Effector CD8-positive, alpha-beta T cell (primary cell): ENCODE data around the gene SLC6A11.

Experiments
- DNase-seq: peaks from one replicate; lab custom pipeline; 2025; lab: John Stamatoyannopoulos, UW

Gene SLC6A11

DNA sequence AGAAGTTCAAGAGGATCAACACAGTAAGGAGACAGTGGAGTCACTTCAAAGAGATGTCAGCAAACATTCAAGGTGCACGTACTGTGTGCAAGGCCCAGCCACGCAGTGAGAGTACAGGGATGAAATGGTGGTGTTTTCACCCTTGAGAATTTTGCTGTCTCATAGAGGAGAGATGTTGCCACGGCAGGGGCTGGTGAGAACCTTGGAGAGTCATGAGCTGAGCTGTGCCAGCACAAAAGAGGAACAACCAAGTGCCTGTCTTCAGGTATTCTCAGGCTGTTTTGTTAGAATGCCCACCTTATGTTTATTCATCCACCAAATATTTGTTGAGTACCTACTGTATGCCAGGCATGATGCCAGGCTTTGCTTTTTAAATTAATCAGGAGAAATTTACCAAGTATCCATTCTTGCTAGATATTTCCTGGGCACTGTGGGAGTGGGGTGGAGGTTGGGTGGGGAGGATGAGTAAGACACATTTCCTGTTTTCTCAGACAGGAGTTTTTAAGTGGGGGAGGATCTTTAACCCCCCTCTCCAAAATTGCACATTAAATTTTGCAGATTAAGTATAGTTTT is 72.6 kb downstream of the SLC6A11 start:
- no peak for DNase-seq

DNA sequence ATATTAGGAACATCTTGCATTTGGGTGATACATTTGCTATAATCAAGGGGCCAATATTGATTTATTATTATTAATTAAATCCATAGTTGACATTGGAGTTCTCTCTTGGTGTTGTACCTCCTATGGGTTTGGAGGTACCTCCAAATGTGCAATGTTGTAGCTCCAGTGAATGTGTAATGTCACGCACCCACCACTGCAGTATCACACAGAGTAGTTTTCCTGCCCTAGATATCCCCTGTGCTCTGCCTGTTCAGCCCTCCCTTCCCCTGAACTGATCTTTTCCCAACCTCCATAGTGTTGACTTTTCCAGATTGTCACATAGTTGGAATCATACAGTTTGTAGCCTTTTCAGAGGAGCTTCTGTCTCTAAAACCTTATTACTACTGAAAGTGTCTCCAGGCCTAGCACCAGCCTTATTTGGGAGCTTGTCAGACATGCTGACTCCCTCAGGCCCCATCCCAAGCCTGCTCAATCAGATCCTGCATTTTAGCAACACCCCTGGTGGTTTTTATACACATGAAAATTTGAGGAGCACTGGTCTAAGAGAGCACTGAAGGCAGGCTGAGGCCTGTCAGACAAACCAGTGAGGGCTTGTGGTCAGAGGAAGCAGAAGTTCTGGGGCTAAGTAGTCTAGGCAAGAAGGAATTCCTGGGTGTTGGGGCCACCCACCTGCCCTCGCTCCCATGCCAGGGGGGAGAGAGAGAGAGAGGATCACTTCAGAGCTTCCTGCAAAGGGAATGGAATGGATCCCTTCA is 73.4 kb downstream of the SLC6A11 start:
- DNase-seq = no peak

DNA sequence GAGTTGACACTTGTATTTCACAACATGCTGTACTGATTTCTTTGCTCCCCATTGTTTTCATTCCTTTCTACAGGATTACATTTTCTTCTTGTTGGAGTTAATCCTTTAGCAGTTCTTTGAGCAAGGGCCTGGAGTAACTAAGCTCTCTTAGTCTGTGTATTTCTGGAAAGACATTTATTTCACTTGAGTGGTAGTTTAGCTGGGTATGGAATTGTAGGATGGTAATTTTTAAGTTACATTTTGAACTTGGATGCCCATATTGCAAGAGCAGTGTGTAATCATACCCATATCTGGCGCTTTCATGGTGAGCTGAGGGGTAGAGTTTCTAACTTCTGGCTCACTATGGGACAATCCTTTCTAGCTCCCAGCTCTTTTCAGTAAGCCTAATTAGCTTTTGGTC is 74.6 kb downstream of the SLC6A11 start:
- no peak for DNase-seq

DNA sequence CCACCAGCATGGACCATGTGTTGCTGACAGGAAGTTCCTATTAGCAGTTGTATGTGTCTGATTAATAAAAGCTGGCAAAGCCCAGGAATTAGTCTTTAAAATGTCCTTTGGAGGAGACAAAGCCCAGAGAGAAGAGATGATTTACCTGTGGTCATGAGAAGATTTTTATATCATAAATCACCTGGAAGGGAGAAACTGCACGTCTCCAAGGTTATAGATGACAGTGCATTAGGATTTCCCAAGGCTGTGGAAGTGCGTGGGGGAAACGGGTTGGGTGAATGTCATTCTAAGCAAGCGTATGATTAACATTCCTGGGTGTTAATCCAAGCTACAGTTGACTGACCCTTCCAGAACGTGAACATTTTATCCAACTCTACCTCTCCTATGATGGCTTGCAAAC is 76.6 kb downstream of the SLC6A11 start:
- no peak for DNase-seq

DNA sequence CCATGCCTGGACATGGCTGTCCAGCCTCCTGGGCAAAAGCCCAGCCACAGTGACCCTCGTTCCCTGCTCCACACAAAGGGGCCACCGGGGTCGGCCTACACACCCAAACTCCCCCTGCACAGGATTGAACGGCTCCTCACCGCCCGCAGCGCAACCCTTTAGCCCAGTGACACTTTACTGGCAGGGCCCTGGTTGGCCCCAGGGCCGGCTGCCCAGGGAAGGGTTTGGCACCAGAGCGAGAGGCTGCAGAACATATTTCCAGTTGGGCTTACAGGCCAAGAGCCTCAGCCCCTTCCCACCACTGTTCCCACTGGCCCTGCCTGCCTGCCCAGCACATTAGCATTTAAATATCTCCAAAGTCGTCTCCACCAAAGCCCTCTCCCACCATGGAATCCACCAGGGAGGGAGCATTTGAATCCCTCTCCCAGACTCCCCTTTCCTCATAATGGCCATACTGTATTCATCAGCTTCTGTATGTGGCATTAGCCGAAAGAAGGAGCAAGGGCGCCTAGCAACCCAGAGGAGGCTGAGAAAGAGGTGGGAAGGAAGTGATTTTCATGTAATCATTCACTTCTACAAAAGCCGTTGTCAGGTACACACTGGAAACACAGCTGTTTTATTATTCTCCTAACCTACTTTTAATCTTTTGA is 85.4 kb downstream of the SLC6A11 start:
- no peak for DNase-seq

DNA sequence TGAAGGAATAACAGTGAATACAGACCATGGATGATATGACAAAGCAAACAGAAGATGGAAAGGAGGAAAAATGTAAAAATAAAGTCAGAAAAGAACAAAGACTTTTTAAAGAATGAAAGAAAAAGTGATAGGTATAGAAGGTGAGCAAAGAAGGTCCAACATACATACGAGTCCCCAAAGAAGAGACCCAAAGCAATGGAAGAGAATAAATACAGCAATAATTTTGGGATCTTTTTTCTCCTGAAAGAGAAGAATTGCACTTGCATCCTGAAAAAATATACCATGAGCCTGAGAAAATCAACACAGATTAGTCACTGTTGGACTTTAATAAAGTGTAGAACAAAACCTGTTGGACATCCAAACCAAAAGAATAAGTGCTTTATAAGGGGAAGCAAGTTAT is 91.2 kb downstream of the SLC6A11 start:
- DNase-seq = no peak

DNA sequence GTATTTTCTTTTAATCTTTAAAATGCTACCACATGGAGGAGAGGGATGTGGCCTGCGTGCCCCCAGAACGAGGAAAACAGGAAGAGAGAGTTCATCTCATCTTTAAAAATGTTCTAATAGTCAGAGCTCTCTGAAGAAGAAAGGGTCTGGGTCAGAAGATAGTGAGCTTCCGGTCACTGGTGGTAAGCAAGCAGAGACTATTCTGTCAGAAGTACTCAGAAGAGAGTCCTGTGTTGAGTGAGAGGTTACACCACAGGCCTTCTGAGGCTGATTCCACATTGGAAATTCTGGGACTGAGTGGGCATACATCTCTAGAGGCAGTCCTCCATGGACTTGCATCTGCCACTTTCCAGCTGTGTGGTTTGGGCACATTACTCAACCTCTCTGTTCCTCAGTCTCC is 94.3 kb downstream of the SLC6A11 start:
- DNase-seq = no peak

DNA sequence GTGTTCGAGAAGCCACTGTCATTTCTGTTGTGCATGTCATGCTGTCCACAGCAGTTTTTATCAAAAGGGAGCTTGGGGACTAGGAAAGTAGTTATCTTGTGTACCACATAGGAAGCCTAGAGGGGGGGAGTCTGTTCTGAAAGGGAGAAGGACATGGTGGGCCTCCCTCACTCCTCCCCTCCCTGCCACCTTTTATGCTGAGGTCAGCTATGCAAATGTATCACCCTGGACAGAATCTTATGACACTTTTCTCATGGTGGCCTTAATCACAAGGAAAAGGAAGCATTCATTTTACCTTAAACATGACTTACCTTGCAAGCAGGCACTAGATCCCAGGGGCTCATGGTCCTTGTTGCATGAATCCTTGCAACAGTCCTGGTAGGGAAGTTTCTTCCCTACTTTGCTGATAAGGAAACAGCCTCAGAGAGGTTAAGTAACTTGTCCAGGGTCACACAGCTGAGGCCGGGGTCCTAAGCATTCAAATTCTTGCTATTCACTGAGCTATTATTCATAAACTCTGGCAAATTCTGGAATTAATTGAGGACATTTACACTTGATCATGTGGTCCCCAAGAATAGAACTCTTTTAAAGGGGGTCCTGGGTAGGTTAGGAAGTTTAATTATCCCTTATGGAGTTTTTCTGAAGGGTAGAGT is 95.4 kb downstream of the SLC6A11 start:
- no peak for DNase-seq

DNA sequence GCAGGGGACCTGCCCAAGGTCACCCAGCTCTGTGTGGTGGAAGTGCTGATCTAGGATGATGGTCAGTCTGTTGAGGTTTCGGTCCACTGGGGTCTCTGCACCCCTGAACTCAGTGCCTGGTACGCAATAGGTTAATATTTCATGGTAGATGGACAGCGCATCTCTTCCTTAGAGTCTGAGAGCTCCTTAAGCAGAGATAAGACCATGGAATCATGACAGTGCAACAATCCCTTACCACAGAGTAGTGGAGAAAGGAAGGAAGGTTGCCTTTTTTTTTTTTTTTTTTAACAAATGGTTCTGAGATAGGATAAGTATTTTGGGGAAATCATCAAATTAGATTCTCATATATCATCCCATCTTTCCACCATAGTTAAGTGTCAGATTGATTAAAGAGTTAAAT is 96.8 kb downstream of the SLC6A11 start:
- no peak for DNase-seq

DNA sequence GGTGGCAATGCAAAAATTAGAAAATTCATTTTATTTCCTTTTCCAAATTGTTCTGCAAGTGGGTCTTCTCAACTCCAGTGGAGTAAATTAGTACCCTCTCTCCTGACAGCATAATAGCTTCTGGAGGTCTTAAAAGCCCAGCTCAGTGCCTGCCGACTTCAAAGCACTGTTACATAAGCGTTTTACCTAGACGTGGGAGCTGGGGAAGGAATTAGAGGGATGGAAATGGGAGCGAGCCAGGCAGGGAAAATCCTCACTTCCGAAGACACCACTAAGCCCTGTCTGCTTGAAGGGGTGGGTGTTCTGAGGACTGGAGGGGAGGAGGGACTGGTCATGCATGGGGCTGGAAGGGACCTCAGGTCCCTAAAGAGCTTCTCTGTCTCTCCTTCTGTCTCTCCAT is 99.3 kb downstream of the SLC6A11 start:
- DNase-seq = no peak

DNA sequence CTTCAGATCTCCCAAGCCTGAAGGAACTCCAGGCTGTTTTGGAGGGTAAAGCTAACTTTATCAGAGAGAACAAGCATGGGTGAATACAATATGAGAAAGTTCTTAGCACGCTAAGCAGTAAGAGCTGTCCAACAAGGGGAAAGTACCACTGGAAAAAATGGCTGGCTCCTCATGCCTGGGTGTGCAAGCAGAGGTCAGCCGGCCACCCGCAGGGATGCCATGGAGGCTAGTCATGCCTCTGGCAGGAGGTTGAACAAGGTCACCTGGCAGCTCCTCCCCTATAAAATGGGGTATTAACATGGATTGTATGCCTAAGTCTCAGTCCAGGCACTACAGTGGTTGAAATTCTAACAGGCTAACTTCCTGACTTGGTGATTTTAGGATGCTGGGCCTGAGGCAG is 101.1 kb downstream of the SLC6A11 start:
- DNase-seq = no peak

DNA sequence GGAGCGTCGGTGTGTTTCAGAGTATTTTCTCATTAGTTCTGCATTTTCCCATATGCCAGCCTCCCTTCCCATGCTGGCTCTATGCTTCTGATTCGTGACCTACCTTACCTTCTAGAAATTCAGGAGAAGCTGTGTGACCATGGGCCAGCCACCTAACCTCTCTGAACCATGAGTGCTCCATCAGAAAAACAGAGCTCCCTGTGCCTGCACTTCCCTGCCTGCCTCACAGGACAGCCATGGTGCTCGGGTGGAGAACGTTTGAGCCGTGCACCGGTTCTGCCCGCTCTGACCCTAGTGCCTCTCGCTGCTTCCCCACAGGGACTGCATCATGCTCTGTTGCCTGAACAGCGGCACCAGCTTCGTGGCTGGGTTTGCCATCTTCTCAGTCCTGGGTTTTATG is 102.0 kb downstream of the SLC6A11 start:
- no peak for DNase-seq

DNA sequence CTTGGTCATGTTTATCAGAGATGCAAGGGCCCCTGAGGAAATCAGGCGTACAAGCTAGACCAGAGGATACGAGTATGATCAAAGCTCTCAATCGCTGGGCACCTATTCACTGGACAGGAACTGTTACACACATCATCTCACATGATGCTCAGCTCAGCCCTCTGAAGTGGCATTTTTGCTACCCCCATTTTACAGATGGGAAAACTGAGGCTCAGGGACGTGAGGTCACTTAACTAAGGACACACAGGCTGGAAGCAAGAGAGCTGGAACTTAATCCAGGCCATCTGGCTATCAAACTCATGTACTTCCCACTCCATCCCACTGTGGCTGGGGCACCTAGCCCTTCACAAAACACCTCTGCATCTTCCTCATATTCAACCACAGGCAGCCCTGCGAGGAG is 103.6 kb downstream of the SLC6A11 start:
- no peak for DNase-seq

DNA sequence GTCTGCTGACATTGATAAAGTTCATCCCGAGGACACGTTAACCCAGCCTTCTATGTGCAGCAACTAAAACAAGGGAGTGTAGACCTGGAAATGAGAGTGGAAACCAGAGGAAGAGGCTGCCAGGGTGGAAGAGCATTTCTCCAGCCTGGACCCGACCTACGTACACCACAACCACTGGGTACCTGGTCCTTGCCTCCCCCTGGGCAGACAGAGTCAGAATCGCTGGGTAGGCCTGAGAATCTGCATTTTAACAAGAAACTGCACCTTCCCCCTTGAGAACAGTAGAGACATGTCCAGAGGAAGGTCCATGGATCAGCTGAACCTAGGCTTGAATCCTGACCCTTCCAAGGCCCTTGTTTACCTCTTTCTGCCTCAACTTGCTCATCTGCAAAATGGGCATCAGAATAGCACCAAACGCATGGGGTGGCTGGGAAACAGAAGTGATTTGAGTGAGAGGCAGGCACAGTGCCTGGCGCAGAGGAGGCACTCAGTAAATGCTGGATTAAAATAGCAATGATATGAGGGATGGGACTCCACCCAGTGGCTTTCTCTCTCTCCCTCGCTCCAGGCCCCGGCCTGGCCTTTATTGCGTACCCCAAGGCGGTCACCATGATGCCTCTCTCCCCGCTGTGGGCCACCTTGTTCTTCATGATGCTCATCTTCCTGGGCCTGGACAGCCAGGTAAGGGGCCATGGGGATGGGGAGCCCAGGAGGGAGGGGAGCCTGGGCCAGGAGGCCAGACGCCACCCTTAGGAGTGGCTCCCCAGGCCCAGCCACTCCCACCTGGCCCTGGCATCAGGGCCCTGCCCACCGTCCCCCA is 109.6 kb downstream of the SLC6A11 start:
- no peak for DNase-seq

DNA sequence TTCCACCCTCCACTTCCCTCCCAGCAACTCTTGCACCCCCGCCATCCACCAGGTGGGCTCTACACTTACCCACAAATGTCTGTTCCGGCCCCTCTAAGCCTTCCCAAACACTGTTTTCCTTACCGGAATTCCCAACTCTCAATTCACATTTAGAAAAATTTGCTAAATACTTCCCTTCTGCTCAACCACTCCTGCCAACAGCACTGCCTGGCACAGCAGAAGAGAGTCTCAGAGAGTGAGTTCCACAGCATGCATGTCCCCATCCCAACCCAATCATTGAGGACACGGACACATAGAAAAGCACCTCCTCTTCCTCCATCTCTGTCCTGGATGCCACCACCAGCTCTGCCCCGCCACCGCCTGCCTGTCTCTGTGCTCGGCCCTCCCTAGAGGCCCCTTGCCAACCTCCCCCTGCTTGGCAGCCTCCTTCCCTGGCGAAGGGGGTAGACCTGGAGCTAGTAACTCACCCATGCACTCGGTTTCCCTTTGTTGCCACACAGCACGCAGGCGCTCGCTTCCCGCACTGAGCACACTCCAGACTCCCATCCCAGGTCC is 110.3 kb downstream of the SLC6A11 start:
- DNase-seq = no peak

DNA sequence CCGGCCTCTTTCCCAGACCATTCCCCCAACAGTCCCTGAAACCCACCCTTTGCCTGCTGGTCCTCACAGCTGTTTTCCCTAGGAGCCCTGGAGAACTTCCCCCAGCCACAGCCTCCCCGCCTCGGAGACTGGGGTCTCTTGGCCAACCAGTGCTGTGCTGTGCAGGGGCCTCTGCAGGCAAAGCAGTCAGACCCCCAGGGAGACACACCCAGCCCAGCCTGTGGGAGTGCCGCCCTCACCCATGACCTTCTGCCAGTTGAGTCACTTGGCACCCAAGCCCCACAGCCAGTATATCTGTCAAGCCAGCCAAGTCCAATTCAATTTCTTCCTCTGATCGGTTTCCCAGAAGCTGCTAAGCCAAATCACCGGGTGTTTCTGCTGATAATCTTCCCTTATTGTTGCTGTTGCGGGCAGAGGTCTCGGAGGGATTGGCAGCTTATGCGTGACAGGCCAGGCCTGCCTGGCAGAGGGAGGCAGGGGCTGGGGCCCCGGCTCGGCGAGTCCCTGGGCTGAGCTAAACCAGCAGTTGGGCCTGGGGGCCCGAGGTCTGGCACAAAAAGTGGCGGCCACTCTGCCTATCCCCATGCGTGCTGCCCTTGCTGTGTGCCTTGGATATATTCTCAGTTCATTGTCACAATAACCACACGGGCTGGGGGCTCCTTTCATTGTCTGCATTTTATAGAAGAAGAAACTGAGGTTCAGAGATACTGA is 110.9 kb downstream of the SLC6A11 start:
- DNase-seq = no peak

DNA sequence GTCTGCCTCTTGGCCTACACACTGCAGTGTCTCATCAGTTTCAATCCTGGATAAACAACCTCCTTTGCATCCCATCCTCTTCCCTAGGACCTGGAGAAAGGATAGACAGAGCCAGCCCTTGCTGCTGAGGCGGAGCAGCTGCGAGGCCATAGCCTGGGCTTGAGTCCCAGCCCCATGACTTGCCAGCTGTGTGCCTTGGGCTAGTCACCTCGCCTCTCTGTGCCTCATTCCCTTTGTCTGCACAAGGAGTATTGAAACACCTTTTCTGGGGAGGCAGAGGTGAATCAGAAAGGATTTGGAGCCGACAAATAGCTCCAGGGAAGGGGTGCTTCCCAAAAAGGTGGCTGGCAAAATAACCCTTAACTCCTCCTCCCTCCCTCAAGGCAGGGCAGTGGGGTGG is 111.5 kb downstream of the SLC6A11 start:
- DNase-seq = no peak

DNA sequence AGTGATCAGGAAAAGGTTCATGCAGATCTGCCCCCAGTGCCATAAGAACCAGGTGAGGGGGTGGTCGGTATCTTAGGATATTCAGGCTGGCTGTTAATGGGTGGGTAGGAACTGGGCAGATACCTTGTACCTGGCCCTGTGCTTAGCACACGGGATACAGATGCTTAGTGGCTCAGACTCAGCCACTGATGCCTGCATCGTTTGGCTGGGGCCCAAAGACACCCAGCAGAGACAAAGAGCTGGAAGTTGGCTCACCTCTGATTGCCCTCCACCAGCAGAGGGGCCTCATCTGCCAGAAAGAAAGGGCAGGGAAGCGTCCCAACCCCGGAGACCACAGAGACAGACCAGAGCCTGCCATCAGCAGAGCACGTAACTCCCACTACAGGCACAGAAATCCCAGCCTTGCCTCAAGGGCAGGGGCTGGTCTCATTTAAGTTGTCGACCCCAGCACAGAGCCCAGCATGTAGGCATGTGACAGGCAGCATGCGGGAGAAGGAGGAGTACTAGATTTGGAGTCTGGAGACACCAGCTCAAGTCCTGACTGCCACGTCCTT is 112.5 kb downstream of the SLC6A11 start:
- no peak for DNase-seq

DNA sequence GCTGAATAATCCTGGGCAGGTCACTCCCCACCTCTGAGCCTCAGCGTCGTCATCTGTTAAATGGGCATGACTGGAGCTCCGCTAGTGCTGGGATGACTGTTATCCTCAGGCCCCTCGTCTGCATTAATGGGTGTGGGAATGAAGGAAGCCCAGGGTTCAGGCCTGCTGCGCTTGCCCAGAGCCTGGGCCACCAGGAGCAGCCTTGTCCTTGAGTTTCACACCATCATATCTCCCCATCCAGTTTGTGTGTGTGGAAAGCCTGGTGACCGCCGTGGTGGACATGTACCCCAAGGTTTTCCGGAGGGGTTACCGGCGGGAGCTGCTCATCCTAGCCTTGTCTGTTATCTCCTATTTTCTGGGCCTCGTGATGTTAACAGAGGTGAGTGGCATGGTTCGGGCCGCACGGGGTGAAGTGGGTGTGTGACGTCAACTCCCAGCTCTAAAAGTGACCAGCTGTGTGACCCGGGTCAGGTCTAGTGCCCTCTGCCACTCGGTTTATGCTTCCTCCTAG is 113.0 kb downstream of the SLC6A11 start:
- DNase-seq = no peak

DNA sequence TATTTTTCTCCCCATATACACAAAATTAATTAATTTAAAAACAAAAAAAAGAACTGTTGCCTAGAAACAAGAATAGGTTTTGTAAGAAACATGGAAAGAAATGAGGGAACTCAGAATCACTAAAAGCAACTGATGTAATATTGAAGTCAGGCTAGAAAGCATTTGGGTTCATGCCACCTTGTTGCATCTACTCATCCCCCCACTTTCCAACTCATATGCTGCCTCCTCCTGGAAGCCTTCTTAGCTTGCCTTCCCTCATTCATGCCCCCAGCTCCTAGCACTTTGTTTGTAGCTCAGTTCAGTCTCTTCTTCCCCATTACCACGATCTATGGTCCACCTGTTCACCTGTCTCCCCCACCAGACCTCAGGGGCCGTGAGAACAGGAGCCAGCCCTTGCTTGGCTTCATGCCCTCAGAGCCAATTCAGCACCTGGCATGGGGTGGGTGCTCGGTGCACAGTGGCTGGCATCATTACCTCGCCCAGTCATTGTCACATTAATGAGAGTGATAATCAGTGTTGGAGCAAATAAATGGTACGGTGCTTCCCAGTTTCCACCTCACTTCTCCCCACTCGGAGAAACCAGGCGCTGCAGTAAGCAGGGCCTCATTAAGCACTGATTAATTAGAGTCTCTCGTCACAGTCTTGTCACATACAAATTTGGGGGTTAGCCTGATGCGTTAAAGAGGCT is 114.1 kb downstream of the SLC6A11 start:
- DNase-seq = no peak
